ENCODE measurements around the gene KIF18A. TPM values are rescaled to one million over a fixed set of nuclear protein-coding genes. Genes with fewer than 3 reads are reported as not detected.
"Not testable (repeated sequence)": the region's sequence is repeated elsewhere in the genome, so short reads cannot be mapped to it uniquely, and the experiment has no call there.

The KIF18A gene
- total RNA-seq, 1 donor from 2014 or later: not detected

DNA sequence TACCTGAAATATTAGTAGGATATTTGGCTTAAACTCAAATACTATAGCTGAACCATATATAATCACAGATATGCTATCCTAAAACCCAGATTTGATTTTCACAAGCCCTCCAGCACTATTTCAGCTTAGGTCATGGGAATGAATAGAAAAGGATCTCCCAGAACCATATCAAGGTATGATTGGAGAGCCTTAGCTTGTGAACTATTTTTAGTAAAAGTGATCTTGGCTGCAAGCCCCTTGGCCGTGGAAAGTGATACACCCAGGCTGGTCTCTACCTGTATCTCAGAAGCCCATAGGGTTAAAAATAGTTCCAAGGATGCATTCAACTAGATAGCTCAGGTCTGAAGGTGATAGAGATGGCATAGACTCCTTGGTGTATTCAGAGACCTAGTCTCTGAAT is 9.7 kb downstream of the KIF18A start:
- intact Hi-C loops (cut with DNase I): no loop called here
- TF ChIP-seq, protein P1, sequence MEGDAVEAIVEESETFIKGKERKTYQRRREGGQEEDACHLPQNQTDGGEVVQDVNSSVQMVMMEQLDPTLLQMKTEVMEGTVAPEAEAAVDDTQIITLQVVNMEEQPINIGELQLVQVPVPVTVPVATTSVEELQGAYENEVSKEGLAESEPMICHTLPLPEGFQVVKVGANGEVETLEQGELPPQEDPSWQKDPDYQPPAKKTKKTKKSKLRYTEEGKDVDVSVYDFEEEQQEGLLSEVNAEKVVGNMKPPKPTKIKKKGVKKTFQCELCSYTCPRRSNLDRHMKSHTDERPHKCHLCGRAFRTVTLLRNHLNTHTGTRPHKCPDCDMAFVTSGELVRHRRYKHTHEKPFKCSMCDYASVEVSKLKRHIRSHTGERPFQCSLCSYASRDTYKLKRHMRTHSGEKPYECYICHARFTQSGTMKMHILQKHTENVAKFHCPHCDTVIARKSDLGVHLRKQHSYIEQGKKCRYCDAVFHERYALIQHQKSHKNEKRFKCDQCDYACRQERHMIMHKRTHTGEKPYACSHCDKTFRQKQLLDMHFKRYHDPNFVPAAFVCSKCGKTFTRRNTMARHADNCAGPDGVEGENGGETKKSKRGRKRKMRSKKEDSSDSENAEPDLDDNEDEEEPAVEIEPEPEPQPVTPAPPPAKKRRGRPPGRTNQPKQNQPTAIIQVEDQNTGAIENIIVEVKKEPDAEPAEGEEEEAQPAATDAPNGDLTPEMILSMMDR (IDR thresholded peaks at IDR 0.05): no peak
- Histone ChIP-seq H3K36me3 (no peaks in the 10 kb centered on the region), H3K27me3 (no peaks in the 10 kb centered on the region), H3K9me3 (no peaks in the 10 kb centered on the region), H3K4me1 (no peaks in the 10 kb centered on the region), H3K4me3 (no peak overlapping the region), H3K27ac (no peak overlapping the region)
- DNase-seq (ENCODE audit: low spot score in 2 of 2): no peak

DNA sequence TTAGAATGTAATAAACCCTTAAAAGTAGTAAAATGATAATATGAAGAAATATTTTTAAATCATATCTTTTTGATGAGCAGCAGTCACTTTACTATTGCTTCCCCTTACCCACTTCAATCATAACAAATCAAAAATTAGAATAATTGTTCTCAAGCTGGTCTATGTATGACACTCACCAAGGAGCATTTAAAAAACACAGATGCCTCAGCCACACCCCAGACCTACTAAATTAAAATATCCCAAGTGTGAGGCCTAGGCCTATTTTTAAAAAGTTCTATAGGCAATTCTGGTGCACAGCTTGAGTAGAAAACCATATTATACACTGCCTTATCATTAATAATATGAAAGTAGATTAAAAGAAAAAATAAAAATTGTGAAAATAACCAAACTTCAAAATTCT is 15.2 kb downstream of the KIF18A start:
- Histone ChIP-seq H3K27ac (no peak overlapping the region), H3K9me3 (no peaks in the 10 kb centered on the region), H3K4me3 (no peak overlapping the region), H3K36me3 (no peaks in the 10 kb centered on the region), H3K27me3 (no peaks in the 10 kb centered on the region), H3K4me1 (no peaks in the 10 kb centered on the region)
- TF ChIP-seq, protein P1 (IDR thresholded peaks at IDR 0.05): no peak
- intact Hi-C loops (cut with DNase I): no loop called here
- DNase-seq (ENCODE audit: low spot score in 2 of 2): no peak

DNA sequence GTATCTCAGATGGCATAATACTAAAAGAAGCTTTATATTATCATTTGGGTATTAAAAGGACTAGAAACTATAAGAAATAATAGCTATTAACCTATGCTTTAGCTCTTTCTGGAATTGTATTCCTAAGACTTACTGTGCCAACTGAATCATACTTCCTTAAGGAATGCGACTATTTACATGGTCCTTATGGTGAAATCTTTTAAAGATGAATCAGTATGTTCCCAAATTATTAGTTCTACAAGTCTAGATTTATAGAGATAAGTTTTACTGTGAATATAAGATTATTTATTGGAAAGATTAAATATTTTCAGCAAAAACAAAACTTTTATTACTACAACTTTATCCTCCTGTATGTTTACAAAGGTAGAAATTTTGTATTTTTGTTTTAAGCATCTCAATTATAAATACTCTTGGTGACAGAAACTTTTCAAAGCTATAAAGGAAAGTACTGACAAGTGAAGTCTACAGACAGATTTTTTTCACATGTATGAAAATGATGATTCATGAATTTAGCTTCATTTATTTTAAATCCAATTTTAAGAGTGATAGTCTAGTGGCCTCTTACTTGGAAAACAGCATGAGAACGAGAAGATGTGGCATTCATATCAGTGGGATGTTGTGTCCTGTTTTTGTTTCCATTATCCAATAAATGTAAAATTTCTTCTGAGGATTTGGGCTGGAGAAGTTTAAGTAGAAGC is 17.8 kb downstream of the KIF18A start:
- Histone ChIP-seq H3K27me3 (no peaks in the 10 kb centered on the region), H3K27ac (no peak overlapping the region), H3K9me3 (no peaks in the 10 kb centered on the region), H3K4me1 (no peaks in the 10 kb centered on the region), H3K4me3 (no peak overlapping the region), H3K36me3 (no peaks in the 10 kb centered on the region)
- no peak for DNase-seq (ENCODE audit: low spot score in 2 of 2)
- TF ChIP-seq, protein P1 (IDR thresholded peaks at IDR 0.05): no peak
- intact Hi-C loops (cut with DNase I): no loop called here

DNA sequence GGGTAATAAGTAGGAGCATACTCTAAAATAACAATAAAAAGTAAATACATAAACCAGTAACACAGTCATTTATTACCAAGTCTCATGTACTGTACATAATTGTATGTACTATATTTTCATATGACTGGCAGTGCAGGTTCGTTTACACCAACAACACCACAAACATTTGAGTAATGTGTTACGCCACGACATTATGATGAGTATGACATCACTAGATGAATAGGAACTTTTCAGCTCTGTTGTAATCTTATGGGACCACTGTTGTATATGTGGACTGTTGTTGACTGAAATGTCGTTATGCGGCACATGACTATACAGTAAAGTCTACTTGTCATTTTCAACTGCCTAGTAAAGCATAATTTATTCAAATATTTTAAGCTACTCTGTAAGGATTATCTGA is 18.6 kb downstream of the KIF18A start:
- Histone ChIP-seq H3K4me1 (no peaks in the 10 kb centered on the region), H3K36me3 (no peaks in the 10 kb centered on the region), H3K4me3 (no peak overlapping the region), H3K27ac (no peak overlapping the region), H3K9me3 (no peaks in the 10 kb centered on the region), H3K27me3 (no peaks in the 10 kb centered on the region)
- TF ChIP-seq, protein P1 (IDR thresholded peaks at IDR 0.05): no peak
- DNase-seq (ENCODE audit: low spot score in 2 of 2): no peak
- intact Hi-C loops (cut with DNase I): no loop called here

DNA sequence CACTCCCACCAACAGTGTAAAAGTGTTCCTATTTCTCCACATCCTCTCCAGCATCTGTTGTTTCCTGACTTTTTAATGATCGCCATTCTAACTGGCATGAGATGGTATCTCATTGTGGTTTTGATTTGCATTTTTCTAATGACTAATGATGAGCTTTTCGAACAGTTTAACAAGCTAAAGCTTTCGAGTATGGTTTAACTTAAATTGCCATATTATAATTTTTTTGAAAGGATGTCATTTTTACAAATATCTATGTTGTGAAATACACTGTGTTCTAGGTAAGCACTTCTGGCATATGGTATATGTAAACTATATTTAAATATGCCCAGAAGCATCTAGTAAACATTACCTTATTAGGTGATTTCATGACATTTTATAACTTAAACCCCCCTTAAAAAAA is 20.3 kb downstream of the KIF18A start:
- DNase-seq (ENCODE audit: low spot score in 2 of 2); intact Hi-C loops (cut with DNase I); H3K27me3 ChIP-seq: not testable (repeated sequence)

DNA sequence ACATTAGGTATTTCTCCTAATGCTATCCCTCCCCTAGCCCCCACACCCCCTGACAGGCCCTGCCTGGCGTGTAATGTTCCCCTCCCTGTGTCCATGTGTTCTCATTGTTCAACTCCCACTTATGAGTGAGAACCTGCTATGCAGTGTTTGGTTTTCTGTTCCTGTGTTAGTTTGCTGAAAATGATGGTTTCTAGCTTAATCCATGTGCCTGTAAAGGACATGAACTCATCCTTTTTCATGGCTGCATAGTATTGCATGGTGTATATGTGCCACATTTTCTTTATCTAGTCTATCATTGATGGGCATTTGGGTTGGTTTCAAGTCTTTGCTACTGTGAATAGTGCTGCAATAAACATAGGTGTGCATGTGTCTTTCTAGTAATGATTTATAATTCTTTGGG is 20.8 kb downstream of the KIF18A start:
- H3K4me1 ChIP-seq; H3K36me3 ChIP-seq; DNase-seq (ENCODE audit: low spot score in 2 of 2); H3K27ac ChIP-seq; H3K27me3 ChIP-seq; H3K4me3 ChIP-seq; intact Hi-C loops (cut with DNase I); H3K9me3 ChIP-seq: not testable (repeated sequence)

More for the DNA sequence above, 20.3 kb downstream of the KIF18A start:
- H3K9me3 ChIP-seq, H3K36me3 ChIP-seq, H3K4me1 ChIP-seq, H3K4me3 ChIP-seq, H3K27ac ChIP-seq: not testable (repeated sequence)

DNA sequence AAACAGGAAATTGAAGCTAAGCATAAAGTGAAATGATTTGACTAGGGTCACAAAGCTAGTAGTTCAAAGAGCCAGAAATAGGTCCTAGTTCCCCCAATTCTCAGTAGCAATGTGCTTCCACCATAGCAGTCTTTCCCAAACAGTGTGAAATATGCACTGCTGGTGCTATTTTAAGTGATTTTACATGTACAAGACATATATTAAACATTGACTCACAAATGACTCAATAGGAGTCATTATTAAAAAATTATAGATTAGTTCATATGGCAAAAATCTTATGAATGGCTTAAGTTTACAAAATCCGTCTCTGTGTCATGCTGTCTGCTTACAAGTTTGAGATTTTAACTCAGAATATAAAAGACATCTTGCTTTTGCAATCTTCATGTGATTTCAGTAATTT is 21.4 kb downstream of the KIF18A start:
- H3K9me3 ChIP-seq: no peaks in the 10 kb centered on the region
- no peaks in the 10 kb centered on the region for H3K36me3 ChIP-seq
- no peak overlapping the region for H3K27ac ChIP-seq
- no peaks in the 10 kb centered on the region for H3K4me1 ChIP-seq
- intact Hi-C loops (cut with DNase I): no loop called here
- no peak overlapping the region for H3K4me3 ChIP-seq
- TF ChIP-seq, protein P1 (IDR thresholded peaks at IDR 0.05): no peak
- H3K27me3 ChIP-seq: no peaks in the 10 kb centered on the region
- no peak for DNase-seq (ENCODE audit: low spot score in 2 of 2)
